SK-N-MC (cell line): Measurements from ENCODE around the gene STMN1.

Source experiments
- EZH2 ChIP-seq: fragments of 200-600 bp; sonication (generic); IDR thresholded peaks from one replicate; pipeline ENCODE4 v1.6.1; 2017; ENCODE audit warnings: antibody characterized with exemption
- POLR2AphosphoS5 ChIP-seq: IDR thresholded peaks from 2 replicates; pipeline ENCODE4 v1.6.1; 2012; ENCODE audit warnings: mild to moderate bottlenecking, low read depth, low read length, borderline replicate concordance

DNA sequence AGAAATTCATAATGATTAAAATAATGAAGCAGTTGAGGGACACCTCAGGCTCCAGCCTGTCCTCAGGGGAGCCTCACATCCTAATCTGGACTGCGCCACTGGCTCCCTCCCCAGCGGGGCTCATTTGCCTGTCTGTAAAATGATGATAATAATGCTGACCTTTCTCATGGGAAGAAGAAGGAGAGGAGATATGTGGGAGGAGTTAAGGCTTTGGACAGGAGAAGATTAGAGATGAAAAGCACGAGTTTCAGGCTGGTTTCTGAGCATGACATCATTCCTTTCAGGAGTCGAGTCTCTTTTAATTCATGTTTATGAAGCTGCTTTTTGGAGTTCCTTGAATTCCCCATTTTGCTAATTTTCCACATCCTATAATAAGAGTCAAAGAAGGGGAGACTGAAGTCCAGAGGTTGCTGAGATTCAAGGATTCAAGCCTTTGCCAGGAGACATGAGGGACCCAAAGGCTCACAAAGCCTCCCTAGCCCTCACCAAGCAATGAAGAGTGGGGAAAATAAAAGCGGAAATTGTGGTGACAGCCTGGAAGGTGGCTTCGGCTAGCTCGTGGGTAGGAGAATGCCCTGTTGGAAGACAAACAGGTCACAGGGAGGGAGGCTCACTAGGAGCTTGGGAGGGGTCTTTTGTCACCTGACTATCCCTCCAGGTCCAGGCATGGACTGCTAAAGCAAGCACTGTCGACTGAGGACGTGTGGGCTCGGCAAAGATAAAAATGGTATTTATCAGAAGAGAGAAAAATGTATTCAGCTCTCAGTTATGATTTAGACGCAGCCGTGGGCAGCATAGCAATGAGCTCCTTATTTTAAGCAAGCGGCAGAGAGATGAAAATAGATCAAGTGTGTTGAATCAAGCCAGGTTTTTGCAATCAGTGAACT lies 27.5 kb upstream of the STMN1 start:
- TF ChIP-seq POLR2AphosphoS5 = no peak
- no peak for TF ChIP-seq EZH2
